HG03469 (cell line): Measurements from ENCODE around the gene NPIPB8.
"Not testable (repeated sequence)": the region's sequence is repeated elsewhere in the genome, so short reads cannot be mapped to it uniquely, and the experiment has no call there.

Experiments
- ATAC-seq: cut with Tn5 transposase; IDR thresholded peaks from one replicate; pipeline ENCODE4 v1.9.1; 2021; ENCODE audit warnings: mild to moderate bottlenecking, moderate library complexity, moderate number of reproducible peaks; ENCODE audit not compliant: unreplicated experiment

Gene NPIPB8

GRCh38 chr16:28606291-28607115 lies 31.4 kb upstream of the NPIPB8 start:
- no peak for ATAC-seq

DNA sequence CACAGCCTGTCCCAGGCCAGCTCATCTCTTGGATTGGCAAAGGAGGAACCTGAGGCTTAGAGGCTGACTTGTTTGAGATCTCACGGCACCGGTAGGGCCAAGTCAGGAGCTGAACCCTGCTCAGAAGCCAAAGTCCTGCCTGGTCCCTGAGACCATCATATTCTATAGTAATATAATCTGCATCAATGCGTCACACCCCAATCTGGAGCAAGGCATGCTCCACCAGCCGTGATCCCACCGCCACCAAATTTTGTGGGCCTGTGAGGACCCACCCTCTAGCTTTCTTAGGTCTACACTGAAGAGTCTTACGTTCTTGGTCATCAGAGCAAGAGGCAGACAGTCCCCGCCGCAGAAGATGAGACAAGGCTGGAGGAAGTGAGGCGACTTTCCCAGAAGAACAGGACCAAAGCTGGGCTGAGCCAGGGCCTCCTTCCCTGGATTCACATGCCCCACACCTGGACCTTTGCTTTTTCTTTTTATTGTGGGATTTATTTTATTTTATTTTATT lies 30.7 kb upstream of the NPIPB8 start:
- ATAC-seq = no peak

DNA sequence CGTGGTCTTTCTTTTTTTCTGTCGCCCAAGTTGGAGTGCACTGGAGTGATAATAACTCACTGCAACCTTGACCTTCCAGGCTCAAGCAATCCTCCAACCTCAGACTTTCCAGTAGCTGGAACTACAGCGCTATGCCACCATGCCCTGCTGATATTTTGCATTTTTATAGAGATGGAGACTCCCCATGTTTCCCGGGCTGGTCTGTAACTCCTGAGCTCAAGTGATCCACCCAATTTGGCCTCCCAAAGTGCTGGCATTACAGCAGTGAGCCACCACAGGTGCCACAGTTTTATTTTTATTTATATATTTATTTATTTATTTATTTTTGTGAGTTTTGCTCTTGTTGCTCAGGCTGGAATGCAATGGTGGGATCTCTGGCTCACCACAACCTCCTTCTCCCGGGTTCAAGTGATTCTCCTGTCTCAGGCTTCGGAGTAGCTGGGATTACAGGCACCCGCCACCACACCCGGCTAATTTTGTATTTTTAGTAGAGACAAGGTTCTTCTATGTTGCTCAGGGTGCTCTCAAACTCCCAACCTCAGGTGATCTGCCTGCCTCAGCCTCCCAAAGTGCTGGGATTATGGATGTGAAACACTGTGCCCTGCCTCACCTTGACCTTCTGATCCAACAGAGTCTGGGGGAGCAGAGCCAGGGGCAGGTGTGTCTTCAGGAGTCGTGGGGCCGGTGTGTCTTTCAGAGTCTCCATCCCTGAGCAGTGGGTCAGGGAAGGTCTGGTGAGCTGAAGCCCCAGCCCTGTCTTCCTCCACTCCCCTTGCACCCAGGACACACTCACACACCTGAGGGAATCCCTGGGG lies 30.0 kb upstream of the NPIPB8 start:
- not testable (repeated sequence) for ATAC-seq

DNA sequence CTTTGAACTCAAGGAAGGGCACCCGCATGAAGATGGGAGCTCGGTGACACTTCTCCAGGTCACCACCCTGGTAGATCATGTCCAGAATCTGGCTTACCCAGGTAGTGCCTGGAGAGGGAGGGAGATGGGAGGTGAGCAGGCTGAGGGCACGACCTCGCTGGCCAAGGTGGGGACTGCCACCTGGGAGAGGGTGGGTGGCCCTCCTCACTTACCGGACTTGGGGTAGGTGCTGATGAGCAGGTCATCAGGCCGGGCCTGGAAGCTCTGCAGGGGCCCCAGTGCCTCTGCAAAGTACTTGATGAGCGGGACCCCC lies 29.4 kb upstream of the NPIPB8 start:
- not testable (repeated sequence) for ATAC-seq

GRCh38 chr16:28608867-28609596 lies 28.8 kb upstream of the NPIPB8 start:
- not testable (repeated sequence) for ATAC-seq

DNA sequence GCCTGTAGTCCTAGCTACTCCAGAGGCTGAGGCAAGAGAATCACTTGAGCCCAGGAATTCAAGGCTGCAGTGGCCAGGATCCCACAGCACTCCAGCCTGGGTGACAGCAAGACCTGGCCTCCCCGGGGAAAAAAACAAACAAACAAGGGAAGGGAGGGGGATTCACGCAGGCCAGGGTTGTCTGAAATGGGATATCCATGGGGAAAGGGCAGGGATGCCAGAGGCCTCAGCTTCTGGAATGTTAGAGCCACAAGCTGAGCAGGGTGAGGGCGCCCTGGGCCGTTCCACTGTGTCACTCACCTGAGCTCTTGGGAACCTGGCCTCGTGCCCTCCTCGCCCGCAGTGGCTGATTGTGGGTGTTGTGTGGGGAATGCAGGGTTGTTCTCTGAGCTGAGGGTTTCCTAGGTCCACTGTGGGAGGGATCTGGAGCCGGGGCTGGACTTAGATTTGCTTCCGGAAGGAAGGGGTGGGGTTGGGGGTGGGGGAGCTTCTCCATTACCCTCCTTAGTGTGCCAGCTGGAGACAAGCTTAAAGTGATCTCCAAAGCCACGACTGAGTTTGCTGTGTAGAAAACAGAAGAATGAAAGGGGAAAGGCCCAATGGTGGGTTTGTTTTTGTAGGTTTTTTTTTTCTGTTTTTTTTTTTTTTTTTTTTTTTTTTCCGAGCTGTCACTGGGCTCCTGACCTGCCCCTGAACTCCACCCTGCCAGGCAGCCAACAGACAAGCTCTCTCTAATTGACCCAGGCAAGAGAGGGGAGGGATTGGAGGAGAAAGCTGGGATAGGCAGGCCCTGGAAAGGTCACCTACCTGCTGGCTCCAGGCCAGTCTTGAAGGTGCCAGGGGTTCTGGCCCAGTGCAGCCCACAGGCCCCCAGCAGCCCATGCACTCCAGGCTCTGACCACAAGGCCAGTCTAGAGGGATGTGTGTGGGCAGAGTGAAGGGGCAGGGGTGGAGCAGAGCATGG lies 28.0 kb upstream of the NPIPB8 start, which contains the start of gene SULT1A1:
Gene SULT1A1, minus strand, starts transcription at position 414 of the 964 bp plus-strand sequence. CDS start 1,189 bp downstream, outside the sequence.
- no peak for ATAC-seq

DNA sequence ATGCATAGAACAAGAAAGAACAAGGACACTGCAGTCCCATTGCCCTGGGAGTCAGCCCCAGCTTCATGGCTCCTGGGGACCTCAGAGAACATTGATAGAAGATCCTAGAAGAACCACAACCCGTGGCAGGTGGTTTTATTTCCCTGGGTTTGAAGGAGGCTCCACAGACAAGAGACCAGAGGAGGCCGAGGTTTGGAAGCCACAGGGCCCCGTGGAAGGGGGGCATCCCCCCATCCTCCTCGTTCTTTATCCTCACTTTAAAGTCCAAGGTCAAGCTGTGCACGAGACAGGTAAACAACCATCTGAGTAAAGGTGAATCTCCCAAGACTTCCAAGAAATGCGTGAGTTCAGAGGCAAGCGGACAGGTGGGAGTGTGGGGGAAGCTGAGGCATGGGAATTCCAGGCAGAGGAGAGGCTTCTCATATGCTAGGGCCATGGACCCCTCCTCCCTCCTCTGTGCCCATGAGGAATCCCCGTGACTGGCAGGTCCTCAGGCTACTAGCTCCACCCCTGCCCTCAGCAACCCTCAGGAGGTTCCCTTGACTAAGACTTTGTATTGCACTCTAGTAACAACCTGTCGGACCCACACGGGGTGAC lies 27.2 kb upstream of the NPIPB8 start:
- ATAC-seq = no peak

GRCh38 chr16:28612359-28613280 lies 25.2 kb upstream of the NPIPB8 start:
- ATAC-seq = not testable (repeated sequence)

- not testable (repeated sequence) for ATAC-seq
These were observed 24.0 kb upstream of the NPIPB8 start for GRCh38 chr16:28613912-28614311.

DNA sequence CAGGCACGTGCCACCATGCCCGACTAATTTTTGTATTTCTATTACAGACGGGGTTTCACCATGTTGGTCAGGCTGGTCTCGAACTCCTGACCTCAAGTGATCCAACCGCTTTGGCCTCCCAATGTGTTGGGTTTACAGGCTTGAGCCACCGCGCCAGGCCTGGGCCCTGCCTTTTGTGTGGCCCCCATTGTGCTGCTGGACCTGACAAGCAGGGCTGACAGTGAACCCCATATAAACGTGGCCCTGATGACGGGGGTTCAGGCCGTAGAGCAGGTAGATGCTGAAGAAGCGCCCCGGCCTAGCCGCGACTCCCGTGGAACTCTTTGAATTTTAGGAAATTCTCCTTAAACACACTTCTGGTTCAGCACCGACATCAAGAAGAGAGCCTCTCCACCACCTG lies 23.3 kb upstream of the NPIPB8 start:
- ATAC-seq = not testable (repeated sequence)

GRCh38 chr16:28615486-28616223 lies 22.2 kb upstream of the NPIPB8 start:
- ATAC-seq = not testable (repeated sequence)

GRCh38 chr16:28616224-28616577 lies 21.7 kb upstream of the NPIPB8 start:
- ATAC-seq = not testable (repeated sequence)

GRCh38 chr16:28616636-28617035 lies 21.2 kb upstream of the NPIPB8 start:
- ATAC-seq = no peak

GRCh38 chr16:28617874-28618273 lies 20.0 kb upstream of the NPIPB8 start:
- no peak for ATAC-seq

- not testable (repeated sequence) for ATAC-seq
These were observed 17.5 kb upstream of the NPIPB8 start for GRCh38 chr16:28620316-28620715.

DNA sequence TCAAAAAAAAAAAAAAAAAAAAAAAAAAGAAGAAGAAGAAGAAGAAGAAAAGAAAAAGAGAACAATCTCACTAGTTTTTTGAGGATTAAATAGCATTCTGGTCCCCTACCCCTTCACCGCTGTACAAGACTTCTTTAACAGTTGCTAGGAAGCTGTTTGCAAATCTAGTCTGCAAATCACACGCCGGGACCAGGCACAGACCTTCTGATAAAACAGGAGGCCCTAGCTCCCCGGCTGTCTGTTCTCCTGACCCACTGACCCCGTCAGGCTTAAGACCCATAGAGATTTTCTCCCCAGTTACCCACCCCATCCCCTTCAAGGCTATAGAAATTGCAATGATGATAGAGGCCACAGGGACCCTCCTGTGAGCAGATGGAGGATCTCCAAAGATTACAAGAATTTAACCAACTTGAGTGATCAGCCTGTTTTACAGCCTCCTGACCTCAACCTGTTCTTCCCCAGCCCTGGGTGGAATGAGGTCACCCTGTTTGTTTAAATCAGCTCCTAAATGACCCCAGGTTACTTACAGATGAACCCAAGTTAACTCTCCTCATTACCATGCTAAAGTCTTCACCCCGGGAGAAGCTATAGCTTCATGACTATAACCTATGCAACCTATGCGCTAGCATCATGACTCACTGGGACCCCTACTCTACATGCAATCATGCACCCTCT lies 16.2 kb upstream of the NPIPB8 start:
- no peak for ATAC-seq

- not testable (repeated sequence) for ATAC-seq
These were observed 15.2 kb upstream of the NPIPB8 start for GRCh38 chr16:28622532-28623171.
